Measurements from ENCODE around the gene LARGE1.
"Not testable (repeated sequence)": the region's sequence is repeated elsewhere in the genome, so short reads cannot be mapped to it uniquely, and the experiment has no call there.

LARGE1 gene

DNA sequence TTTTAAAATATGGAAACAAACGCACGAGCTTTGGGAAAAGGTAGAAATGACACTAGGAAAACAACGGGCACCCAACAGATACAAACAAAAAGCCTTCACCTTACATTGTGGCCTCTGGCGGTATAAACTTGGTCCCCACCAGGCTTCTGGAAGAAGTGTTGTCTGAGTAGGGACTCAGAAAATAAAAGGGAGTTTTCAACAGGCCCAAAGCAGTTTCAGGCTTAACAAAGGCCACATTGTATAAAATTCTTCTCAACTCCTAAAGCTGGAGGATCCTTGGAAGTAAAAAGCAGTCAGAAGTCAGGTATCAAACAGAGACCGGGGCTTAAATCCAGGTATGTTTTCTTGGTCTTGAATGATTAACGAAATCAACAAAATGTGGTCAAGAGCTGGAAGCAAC, 61.0 kb downstream of the LARGE1 start:
- no peaks in the 10 kb centered on the region for H3K4me1 ChIP-seq
- TF ChIP-seq, protein P1, sequence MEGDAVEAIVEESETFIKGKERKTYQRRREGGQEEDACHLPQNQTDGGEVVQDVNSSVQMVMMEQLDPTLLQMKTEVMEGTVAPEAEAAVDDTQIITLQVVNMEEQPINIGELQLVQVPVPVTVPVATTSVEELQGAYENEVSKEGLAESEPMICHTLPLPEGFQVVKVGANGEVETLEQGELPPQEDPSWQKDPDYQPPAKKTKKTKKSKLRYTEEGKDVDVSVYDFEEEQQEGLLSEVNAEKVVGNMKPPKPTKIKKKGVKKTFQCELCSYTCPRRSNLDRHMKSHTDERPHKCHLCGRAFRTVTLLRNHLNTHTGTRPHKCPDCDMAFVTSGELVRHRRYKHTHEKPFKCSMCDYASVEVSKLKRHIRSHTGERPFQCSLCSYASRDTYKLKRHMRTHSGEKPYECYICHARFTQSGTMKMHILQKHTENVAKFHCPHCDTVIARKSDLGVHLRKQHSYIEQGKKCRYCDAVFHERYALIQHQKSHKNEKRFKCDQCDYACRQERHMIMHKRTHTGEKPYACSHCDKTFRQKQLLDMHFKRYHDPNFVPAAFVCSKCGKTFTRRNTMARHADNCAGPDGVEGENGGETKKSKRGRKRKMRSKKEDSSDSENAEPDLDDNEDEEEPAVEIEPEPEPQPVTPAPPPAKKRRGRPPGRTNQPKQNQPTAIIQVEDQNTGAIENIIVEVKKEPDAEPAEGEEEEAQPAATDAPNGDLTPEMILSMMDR (IDR thresholded peaks at IDR 0.05; ENCODE audit: low read depth, low read length), result no peak
- DNase-seq, result no peak

DNA sequence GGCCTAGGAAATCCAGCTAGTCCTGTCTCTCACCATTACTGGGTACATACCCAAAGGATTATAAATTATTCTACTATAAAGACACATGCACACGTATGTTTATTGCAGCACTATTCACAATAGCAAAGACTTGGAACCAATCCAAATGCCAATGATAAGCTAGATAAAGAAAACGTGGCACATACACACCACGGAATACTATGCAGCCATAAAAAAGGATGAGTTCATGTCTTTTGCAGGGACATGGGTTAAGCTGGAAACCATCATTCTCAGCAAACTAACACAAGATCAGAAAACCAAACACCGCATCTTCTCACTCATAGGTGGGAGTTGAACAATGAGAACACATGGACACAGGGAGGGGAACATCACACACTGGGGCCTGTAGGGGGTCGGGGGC, 61.6 kb downstream of the LARGE1 start:
- not testable (repeated sequence) for DNase-seq; H3K36me3 ChIP-seq; H3K4me1 ChIP-seq; H3K27me3 ChIP-seq; H3K4me3 ChIP-seq (ENCODE audit: low read depth, low read length); H3K9me3 ChIP-seq

More for the DNA sequence above, 61.0 kb downstream of the LARGE1 start:
- H3K4me3 ChIP-seq (ENCODE audit: low read depth, low read length), result no peak overlapping the region
- H3K27me3 ChIP-seq, result no peaks in the 10 kb centered on the region
- H3K36me3 ChIP-seq, result no peaks in the 10 kb centered on the region
- no peaks in the 10 kb centered on the region; the same call in 1 of the 2 replicates for H3K9me3 ChIP-seq

DNA sequence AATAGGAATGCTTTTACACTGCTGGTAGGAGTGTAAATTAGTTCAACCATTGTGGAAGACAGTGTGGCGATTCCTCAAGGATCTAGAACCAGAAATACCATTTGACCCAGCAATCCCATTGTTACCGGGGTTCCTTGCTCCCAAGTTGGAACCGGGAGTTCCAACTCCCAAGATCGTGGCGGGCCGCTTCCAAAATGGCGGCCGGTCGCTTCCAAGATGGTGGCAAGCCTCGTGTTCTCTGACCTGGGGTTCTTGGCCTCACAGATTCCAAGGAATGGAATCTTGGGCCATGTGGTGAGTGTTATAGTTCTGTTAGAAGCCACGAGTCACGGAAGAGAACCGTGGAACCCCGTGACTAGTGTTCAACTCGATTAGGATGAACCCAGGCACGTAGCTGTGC, 62.5 kb downstream of the LARGE1 start:
- not testable (repeated sequence) for H3K4me3 ChIP-seq (ENCODE audit: low read depth, low read length); H3K27me3 ChIP-seq

DNA sequence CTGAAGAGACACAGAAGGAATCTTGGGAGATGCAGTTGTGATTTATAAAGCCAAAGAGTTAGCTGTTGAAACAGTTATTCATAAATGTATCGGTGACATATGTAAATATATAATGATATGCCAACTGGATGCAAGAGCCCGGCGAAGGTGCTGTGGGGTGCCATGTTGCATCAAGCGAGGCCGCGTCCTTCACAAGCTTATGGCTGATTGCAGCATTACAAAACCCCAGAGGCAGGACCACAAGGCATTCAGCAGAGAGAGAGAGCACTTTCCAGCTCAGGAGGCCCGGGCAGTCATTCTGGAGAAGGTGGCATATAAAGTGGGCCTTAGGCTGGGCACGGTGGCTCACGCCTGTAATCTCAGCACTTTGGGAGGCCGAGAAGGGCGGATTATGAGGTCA, 65.6 kb downstream of the LARGE1 start:
- Histone ChIP-seq H3K4me3 (ENCODE audit: low read depth, low read length) (no peak overlapping the region), H3K27me3 (no peaks in the 10 kb centered on the region), H3K9me3 (no peaks in the 10 kb centered on the region; the same call in 1 of the 2 replicates), H3K36me3 (no peaks in the 10 kb centered on the region), H3K4me1 (no peaks in the 10 kb centered on the region)
- no peak for DNase-seq
- TF ChIP-seq, protein P1 (IDR thresholded peaks at IDR 0.05; ENCODE audit: low read depth, low read length), result no peak

More for the DNA sequence above, 62.5 kb downstream of the LARGE1 start:
- not testable (repeated sequence) for H3K4me1 ChIP-seq, H3K9me3 ChIP-seq, H3K36me3 ChIP-seq, DNase-seq

DNA sequence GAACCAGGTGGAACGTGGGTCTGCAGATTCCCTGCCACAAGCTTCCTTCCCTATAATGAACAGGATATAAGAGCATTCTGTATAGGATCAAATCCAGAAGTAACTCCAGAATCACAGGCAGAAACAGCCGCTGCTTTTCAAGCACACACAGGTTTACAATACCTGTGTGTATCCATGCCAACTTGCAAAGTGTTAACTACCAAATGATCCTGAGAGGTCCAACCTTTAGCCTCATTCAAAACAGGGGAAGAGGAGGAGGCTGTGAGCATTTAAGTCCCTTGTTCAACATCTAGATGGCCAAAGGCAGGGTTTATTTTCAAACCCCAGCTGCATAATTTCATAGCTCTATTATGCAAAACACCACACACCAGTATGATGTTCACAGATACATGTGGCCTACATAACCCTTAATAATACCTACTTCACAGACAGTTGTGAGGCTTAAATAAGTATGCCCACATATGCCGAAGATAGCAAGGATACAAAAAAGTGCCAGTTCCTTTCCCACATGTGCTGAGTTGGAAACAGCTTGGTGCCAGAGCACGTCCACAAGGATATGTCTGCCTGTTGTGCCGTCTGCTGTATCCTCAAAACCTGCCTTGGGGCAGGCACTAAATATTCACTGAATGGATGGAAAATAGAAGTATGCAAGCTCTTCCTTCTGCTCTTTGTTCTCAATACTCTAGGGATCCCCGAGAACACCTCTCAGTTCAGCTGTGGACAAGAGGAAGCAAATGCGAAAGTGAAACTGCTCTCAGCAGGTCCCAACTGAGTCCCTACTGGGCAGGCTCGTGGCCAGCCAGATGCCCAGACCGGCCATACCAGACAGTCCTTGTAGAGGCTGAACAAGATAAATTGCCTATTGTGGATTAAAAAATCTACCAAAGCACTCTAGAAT, 66.8 kb downstream of the LARGE1 start:
- no peaks in the 10 kb centered on the region for H3K27me3 ChIP-seq
- H3K4me1 ChIP-seq, result no peaks in the 10 kb centered on the region
- no peak overlapping the region for H3K4me3 ChIP-seq (ENCODE audit: low read depth, low read length)
- H3K9me3 ChIP-seq, result no peaks in the 10 kb centered on the region
- H3K36me3 ChIP-seq, result no peaks in the 10 kb centered on the region
- TF ChIP-seq, protein P1 (IDR thresholded peaks at IDR 0.05; ENCODE audit: low read depth, low read length), result no peak
- no peak for DNase-seq

DNA sequence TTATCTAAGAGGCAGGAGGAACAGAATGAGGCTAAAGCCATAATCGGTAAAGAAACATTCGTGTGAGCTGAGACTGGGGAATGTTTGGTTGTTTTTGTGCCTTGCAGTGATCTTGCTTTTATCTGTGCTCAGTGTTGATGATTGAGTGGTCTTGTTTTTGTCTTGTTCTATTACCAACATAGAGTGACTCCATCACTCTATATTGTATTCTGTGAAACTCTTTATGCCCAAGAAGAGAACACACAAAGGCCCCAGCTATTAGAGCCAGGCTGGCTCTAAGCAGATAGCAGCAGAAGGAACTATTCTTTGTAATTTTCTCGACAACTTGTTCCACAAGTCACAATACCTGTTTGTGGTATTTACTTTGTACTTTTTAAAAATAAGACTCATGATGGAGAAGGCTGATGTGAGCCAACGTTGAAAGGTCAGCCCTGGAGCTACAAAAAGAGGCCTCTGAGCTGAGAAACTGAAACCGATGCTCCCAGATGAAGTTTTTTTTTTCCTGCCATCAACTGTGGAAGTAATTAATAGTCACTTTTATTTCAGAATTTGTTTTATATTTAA, 68.4 kb downstream of the LARGE1 start:
- TF ChIP-seq, protein P1 (IDR thresholded peaks at IDR 0.05; ENCODE audit: low read depth, low read length), result no peak
- Histone ChIP-seq H3K9me3 (no peaks in the 10 kb centered on the region), H3K27me3 (no peaks in the 10 kb centered on the region), H3K36me3 (no peaks in the 10 kb centered on the region), H3K4me1 (no peaks in the 10 kb centered on the region), H3K4me3 (ENCODE audit: low read depth, low read length) (no peak overlapping the region)
- no peak for DNase-seq

DNA sequence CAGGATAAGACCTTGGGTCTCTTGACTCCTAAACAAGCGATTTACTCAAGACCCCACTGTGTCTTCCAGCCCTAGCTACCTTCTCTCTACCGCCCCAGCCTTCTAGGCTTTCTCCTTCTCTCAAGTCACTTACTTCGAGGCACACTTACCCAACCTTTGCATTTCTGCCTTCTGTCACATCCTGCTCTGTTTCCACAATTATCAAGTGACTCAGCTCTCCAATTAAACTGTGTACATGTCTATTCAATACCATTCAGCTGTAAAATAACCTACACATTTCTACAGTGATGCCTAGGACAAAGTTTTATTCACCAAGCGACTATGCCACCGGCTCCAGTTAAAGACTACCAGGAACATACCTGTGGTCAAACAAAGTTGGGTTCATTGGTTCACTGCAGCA, 69.0 kb downstream of the LARGE1 start:
- DNase-seq, result no peak

More for the DNA sequence above, 69.0 kb downstream of the LARGE1 start:
- H3K9me3 ChIP-seq, result no peaks in the 10 kb centered on the region
- no peaks in the 10 kb centered on the region for H3K36me3 ChIP-seq
- TF ChIP-seq, protein P1 (IDR thresholded peaks at IDR 0.05; ENCODE audit: low read depth, low read length), result no peak
- no peaks in the 10 kb centered on the region for H3K27me3 ChIP-seq
- H3K4me1 ChIP-seq, result no peaks in the 10 kb centered on the region
- no peak overlapping the region for H3K4me3 ChIP-seq (ENCODE audit: low read depth, low read length)

Measured in BE2C (cell line).